ENCODE measurements around the gene GMDS.

DNA sequence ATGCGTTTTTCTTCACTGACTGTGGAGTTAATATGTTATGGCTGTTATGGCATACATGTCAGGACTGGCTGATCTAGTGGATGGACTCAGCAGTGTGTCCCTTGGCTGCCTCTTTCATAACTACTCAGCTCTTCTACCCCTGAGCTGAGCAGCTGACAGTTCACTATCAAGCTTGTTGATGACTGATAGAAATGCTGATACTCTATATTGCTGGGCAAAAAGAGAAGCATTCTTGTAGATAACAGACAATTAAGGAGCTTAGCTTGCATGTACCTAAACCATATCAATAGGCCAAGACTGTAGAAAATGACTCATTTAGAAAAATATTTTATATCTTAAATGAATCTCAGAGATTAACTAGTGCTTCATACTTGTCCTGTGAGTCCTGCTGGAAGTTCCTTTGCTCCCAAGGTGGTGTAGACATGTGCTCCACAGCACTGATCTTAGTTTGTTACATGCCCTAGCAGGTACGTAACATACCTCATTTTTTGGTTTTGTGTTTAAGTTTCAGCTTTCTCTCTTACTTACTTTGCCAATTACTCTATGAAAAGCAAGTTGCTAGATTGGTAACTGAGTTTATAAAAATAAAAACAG, 236.9 kb downstream of the GMDS start:
- no peak for TF ChIP-seq POLR2A (IDR thresholded peaks at IDR 0.05)
- TF ChIP-seq, protein P1, sequence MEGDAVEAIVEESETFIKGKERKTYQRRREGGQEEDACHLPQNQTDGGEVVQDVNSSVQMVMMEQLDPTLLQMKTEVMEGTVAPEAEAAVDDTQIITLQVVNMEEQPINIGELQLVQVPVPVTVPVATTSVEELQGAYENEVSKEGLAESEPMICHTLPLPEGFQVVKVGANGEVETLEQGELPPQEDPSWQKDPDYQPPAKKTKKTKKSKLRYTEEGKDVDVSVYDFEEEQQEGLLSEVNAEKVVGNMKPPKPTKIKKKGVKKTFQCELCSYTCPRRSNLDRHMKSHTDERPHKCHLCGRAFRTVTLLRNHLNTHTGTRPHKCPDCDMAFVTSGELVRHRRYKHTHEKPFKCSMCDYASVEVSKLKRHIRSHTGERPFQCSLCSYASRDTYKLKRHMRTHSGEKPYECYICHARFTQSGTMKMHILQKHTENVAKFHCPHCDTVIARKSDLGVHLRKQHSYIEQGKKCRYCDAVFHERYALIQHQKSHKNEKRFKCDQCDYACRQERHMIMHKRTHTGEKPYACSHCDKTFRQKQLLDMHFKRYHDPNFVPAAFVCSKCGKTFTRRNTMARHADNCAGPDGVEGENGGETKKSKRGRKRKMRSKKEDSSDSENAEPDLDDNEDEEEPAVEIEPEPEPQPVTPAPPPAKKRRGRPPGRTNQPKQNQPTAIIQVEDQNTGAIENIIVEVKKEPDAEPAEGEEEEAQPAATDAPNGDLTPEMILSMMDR (IDR thresholded peaks at IDR 0.05 in 4 of 5, conservative IDR thresholded peaks at IDR 0.05 in 1 of 5), result no peak

Data from gastrocnemius medialis (tissue), 4 donors.